ENCODE measurements around the gene SPATA6.

Gene SPATA6

GRCh38 chr1:48251821-48252220 is 220.2 kb downstream of the SPATA6 start:
- DNase-seq (ENCODE audit: low spot score) = no peak

GRCh38 chr1:48251323-48251722 is 220.7 kb downstream of the SPATA6 start:
- DNase-seq (ENCODE audit: low spot score) = no peak

- DNase-seq (ENCODE audit: low spot score) = no peak
Measured at GRCh38 chr1:48250572-48250971, 221.4 kb downstream of the SPATA6 start.

GRCh38 chr1:48249868-48250267 is 222.1 kb downstream of the SPATA6 start:
- DNase-seq (ENCODE audit: low spot score) = no peak

DNA sequence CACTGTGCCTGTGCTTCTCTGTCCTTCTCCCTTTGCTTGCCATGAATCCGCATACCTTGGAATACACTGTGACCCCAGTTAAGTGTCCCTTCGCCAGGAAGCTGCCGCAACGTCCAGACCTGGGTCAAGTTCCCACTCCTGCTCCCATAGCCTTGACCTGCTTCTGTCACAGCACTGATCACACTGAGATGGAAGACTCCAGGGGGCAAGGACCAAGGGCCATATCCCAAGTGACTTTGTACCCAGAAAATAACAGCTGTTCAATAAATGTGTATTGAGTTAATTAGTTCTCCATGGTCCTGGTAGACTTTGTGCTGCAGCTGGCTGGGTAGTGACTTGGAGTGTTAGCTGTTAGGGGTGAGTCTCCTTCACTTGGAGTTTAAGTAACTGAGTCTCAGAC is 223.6 kb downstream of the SPATA6 start:
- no peak for DNase-seq (ENCODE audit: low spot score)

- no peak for DNase-seq (ENCODE audit: low spot score)
Measured at GRCh38 chr1:48246727-48247126, 225.3 kb downstream of the SPATA6 start.

All from GM03348 (cell line).